Rectal smooth muscle tissue (tissue), 1 donor: ENCODE measurements around the gene STON2.
"Not testable (repeated sequence)": the region's sequence is repeated elsewhere in the genome, so short reads cannot be mapped to it uniquely, and the experiment has no call there.

Experiments used
- H3K27ac ChIP-seq: one replicate; pipeline ENCODE4 v1.7.0; 2013; ENCODE audit warnings: low read depth, low read length, inconsistent platforms
- H3K27me3 ChIP-seq: one replicate; pipeline ENCODE4 v1.7.0; 2013; ENCODE audit warnings: low read length; ENCODE audit not compliant: control insufficient read depth, insufficient read depth
- H3K36me3 ChIP-seq: one replicate; pipeline ENCODE4 v1.7.0; 2013; ENCODE audit warnings: low read length; ENCODE audit not compliant: control insufficient read depth, insufficient read depth
- H3K4me1 ChIP-seq: one replicate; pipeline ENCODE4 v1.7.0; 2013; ENCODE audit warnings: low read length; ENCODE audit not compliant: control insufficient read depth, insufficient read depth
- H3K4me3 ChIP-seq: one replicate; pipeline ENCODE4 v1.7.0; 2013; ENCODE audit warnings: low read length
- H3K9ac ChIP-seq: one replicate; pipeline ENCODE4 v1.7.0; 2013; ENCODE audit warnings: low read length

Gene STON2

GRCh38 chr14:81434230-81434629 lies 34.1 kb upstream of the STON2 start:
- H3K4me3 ChIP-seq: no peak overlapping the region
- H3K27me3 ChIP-seq: peaks cover 15% of the 10 kb centered on the region

GRCh38 chr14:81433378-81433777 lies 33.3 kb upstream of the STON2 start:
- Histone ChIP-seq H3K27me3 (peaks cover 15% of the 10 kb centered on the region), H3K36me3 (no peaks in the 10 kb centered on the region), H3K9ac (no peak overlapping the region), H3K4me3 (no peak overlapping the region), H3K4me1 (peaks cover 4% of the 10 kb centered on the region), H3K27ac (no peak overlapping the region)

More at GRCh38 chr14:81434230-81434629, 34.1 kb upstream of the STON2 start:
- H3K9ac ChIP-seq: no peak overlapping the region
- H3K36me3 ChIP-seq: no peaks in the 10 kb centered on the region
- H3K4me1 ChIP-seq: peaks cover 4% of the 10 kb centered on the region
- no peak overlapping the region for H3K27ac ChIP-seq

GRCh38 chr14:81432219-81432661 lies 32.1 kb upstream of the STON2 start:
- Histone ChIP-seq H3K4me1 (peaks cover 4% of the 10 kb centered on the region), H3K9ac (no peak overlapping the region), H3K4me3 (no peak overlapping the region), H3K27ac (no peak overlapping the region), H3K36me3 (no peaks in the 10 kb centered on the region), H3K27me3 (peaks cover 15% of the 10 kb centered on the region)

GRCh38 chr14:81430235-81430634 lies 30.1 kb upstream of the STON2 start:
- peaks cover 5% of the 10 kb centered on the region for H3K27me3 ChIP-seq
- no peak overlapping the region for H3K9ac ChIP-seq
- H3K4me1 ChIP-seq: no peaks in the 10 kb centered on the region
- H3K4me3 ChIP-seq: no peak overlapping the region
- no peak overlapping the region for H3K27ac ChIP-seq
- H3K36me3 ChIP-seq: no peaks in the 10 kb centered on the region

GRCh38 chr14:81429749-81430148 lies 29.6 kb upstream of the STON2 start:
- not testable (repeated sequence) for H3K4me3 ChIP-seq, H3K9ac ChIP-seq, H3K27me3 ChIP-seq, H3K36me3 ChIP-seq, H3K4me1 ChIP-seq, H3K27ac ChIP-seq

GRCh38 chr14:81429028-81429427 lies 28.9 kb upstream of the STON2 start:
- H3K4me1 ChIP-seq: no peaks in the 10 kb centered on the region
- H3K4me3 ChIP-seq: no peak overlapping the region
- H3K27me3 ChIP-seq: peaks cover 2% of the 10 kb centered on the region
- no peaks in the 10 kb centered on the region for H3K36me3 ChIP-seq
- H3K9ac ChIP-seq: no peak overlapping the region
- no peak overlapping the region for H3K27ac ChIP-seq

GRCh38 chr14:81427348-81428058 lies 27.4 kb upstream of the STON2 start:
- H3K4me3 ChIP-seq: no peak overlapping the region
- H3K9ac ChIP-seq: no peak overlapping the region
- no peaks in the 10 kb centered on the region for H3K4me1 ChIP-seq

GRCh38 chr14:81423504-81423903 lies 23.4 kb upstream of the STON2 start:
- H3K27ac ChIP-seq: no peak overlapping the region
- H3K27me3 ChIP-seq: no peaks in the 10 kb centered on the region
- no peaks in the 10 kb centered on the region for H3K4me1 ChIP-seq
- H3K9ac ChIP-seq: no peak overlapping the region
- H3K4me3 ChIP-seq: no peak overlapping the region
- no peaks in the 10 kb centered on the region for H3K36me3 ChIP-seq

More at GRCh38 chr14:81427348-81428058, 27.4 kb upstream of the STON2 start:
- no peaks in the 10 kb centered on the region for H3K36me3 ChIP-seq
- H3K27me3 ChIP-seq: peaks cover 2% of the 10 kb centered on the region
- no peak overlapping the region for H3K27ac ChIP-seq

- H3K27ac ChIP-seq: no peak overlapping the region
- H3K4me1 ChIP-seq: no peaks in the 10 kb centered on the region
- H3K4me3 ChIP-seq: no peak overlapping the region
- no peaks in the 10 kb centered on the region for H3K27me3 ChIP-seq
- no peaks in the 10 kb centered on the region for H3K36me3 ChIP-seq
- no peak overlapping the region for H3K9ac ChIP-seq
Measured at GRCh38 chr14:81418057-81418790, 18.1 kb upstream of the STON2 start.

- no peak overlapping the region for H3K9ac ChIP-seq
- no peaks in the 10 kb centered on the region for H3K27me3 ChIP-seq
- no peak overlapping the region for H3K4me3 ChIP-seq
- H3K36me3 ChIP-seq: no peaks in the 10 kb centered on the region
- no peak overlapping the region for H3K27ac ChIP-seq
- no peaks in the 10 kb centered on the region for H3K4me1 ChIP-seq
Measured at GRCh38 chr14:81416981-81417380, 16.9 kb upstream of the STON2 start.

GRCh38 chr14:81416194-81416952 lies 16.2 kb upstream of the STON2 start:
- Histone ChIP-seq H3K27ac (no peak overlapping the region), H3K9ac (no peak overlapping the region), H3K4me1 (no peaks in the 10 kb centered on the region), H3K27me3 (no peaks in the 10 kb centered on the region), H3K36me3 (no peaks in the 10 kb centered on the region), H3K4me3 (no peak overlapping the region)

GRCh38 chr14:81415781-81416180 lies 15.7 kb upstream of the STON2 start:
- Histone ChIP-seq H3K36me3 (no peaks in the 10 kb centered on the region), H3K27me3 (no peaks in the 10 kb centered on the region), H3K4me1 (no peaks in the 10 kb centered on the region), H3K9ac (no peak overlapping the region), H3K4me3 (no peak overlapping the region), H3K27ac (no peak overlapping the region)
